Measurements from ENCODE around the gene PRODH2. TPM values are rescaled to one million over a fixed set of nuclear protein-coding genes. Genes with fewer than 3 reads are reported as not detected.

PRODH2 gene
- total and polyA plus RNA-seq, 2 donors (not counting 3 experiments of a cell fraction or from before 2014, with no cell fraction given): not detected

GRCh38 chr19:35793381-35794165 lies 19.1 kb downstream of the PRODH2 start:
- ChIA-PET CTCF (interaction anchor here (0.6 kb wide), 1 partner anchor 17 kb away, joined by 3 read pairs; no protein-coding TSS in a partner anchor), POLR2A (interaction anchor here (0.6 kb wide), 1 partner anchor 136 kb away, joined by 6 read pairs; no protein-coding TSS in a partner anchor)
- no peaks in the 10 kb centered on the region for H3K36me3 ChIP-seq (ENCODE audit: control insufficient read depth in 2 of 2, extremely low read depth in 1 of 2, insufficient read depth in 2 of 2, low read length in 2 of 2)
- no peak overlapping the region for H3K4me3 ChIP-seq (replicated peaks in 1 of 3; ENCODE audit: insufficient read depth in 1 of 3, low read depth in 1 of 3, low read length in 3 of 3)
- peaks cover 11 to 22% of the 10 kb centered on the region in 2 experiments for H3K27me3 ChIP-seq (ENCODE audit: control insufficient read depth in 2 of 2, insufficient read depth in 2 of 2, low read length in 2 of 2)
- no peak for TF ChIP-seq GATA2 (IDR thresholded peaks at IDR 0.05; ENCODE audit: insufficient read depth, insufficient read length, low read depth, low read length)
- BruUV-seq (replicated peaks): no TSS peak
- H3K9ac ChIP-seq (replicated peaks; ENCODE audit: extremely low read depth, insufficient read depth, low read length): no peak overlapping the region
- H3K79me2 ChIP-seq (ENCODE audit: control insufficient read depth, insufficient read depth, low read length): no peaks in the 10 kb centered on the region
- dilution Hi-C loops (cut with MboI; ENCODE audit: extremely low pct_ligation_motif_present, low sequenced_read_pairs) (no loop called here), intact Hi-C loops (cut with micrococcal nuclease) (no loop called here)
- no peaks in the 10 kb centered on the region for H3K9me1 ChIP-seq (replicated peaks; ENCODE audit: control insufficient read depth, extremely low read depth, insufficient read depth, low read length)
- H3K27ac ChIP-seq (ENCODE audit: insufficient read depth, low read depth, low read length): no peak overlapping the region
- H3K4me1 ChIP-seq (ENCODE audit: control insufficient read depth, extremely low read depth, insufficient read depth, low read length): no peaks in the 10 kb centered on the region
- no peaks in the 10 kb centered on the region for H4K20me1 ChIP-seq (replicated peaks; ENCODE audit: control insufficient read depth, extremely low read depth, insufficient read depth, low read length)
- H3K4me2 ChIP-seq (ENCODE audit: insufficient read depth, low read length): no peak overlapping the region
- H3K9me3 ChIP-seq (replicated peaks; ENCODE audit: control insufficient read depth, insufficient read depth, low read length): no peaks in the 10 kb centered on the region
- DNase-seq (ENCODE audit: low read depth, low spot score) (no peak), FAIRE-seq (no peak)
- no peak overlapping the region for H2AFZ ChIP-seq (ENCODE audit: low read depth, low read length)

GRCh38 chr19:35792888-35793287 lies 19.8 kb downstream of the PRODH2 start:
- no peaks in the 10 kb centered on the region for H3K9me1 ChIP-seq (replicated peaks; ENCODE audit: control insufficient read depth, extremely low read depth, insufficient read depth, low read length)
- no TSS peak for BruUV-seq (replicated peaks)
- TF ChIP-seq MYC (IDR thresholded peaks at IDR 0.05; ENCODE audit: low read depth, low read length): no peak
- no peak for TF ChIP-seq JUN (IDR thresholded peaks at IDR 0.05; ENCODE audit: borderline replicate concordance, insufficient read depth, insufficient read length, low read depth)
- no peak for TF ChIP-seq MAX (IDR thresholded peaks at IDR 0.05; ENCODE audit: insufficient read depth, insufficient read length)
- TF ChIP-seq POLR2A (IDR thresholded peaks at IDR 0.05; ENCODE audit: low read depth, low read length): no peak
- TF ChIP-seq GATA2 (IDR thresholded peaks at IDR 0.05; ENCODE audit: insufficient read depth, insufficient read length, low read depth, low read length): no peak
- TF ChIP-seq CTCF (IDR thresholded peaks at IDR 0.05; ENCODE audit: extremely low read depth in 1 of 2, insufficient read depth in 1 of 2, low read depth in 1 of 2, low read length in 2 of 2): no peak
- TF ChIP-seq FOS (IDR thresholded peaks at IDR 0.05; ENCODE audit: borderline replicate concordance, insufficient read depth, low read length): no peak
- no peak for TF ChIP-seq EZH2 (IDR thresholded peaks at IDR 0.05; ENCODE audit: borderline replicate concordance, low read depth, low read length, severe bottlenecking)
- no peak for TF ChIP-seq POLR2AphosphoS5 (IDR thresholded peaks at IDR 0.05; ENCODE audit: insufficient read depth, low read depth, low read length)
- no peak overlapping the region for H3K4me3 ChIP-seq (replicated peaks in 1 of 3; ENCODE audit: insufficient read depth in 1 of 3, low read depth in 1 of 3, low read length in 3 of 3)
- H3K4me1 ChIP-seq (ENCODE audit: control insufficient read depth, extremely low read depth, insufficient read depth, low read length): no peaks in the 10 kb centered on the region
- H3K36me3 ChIP-seq (ENCODE audit: control insufficient read depth in 2 of 2, extremely low read depth in 1 of 2, insufficient read depth in 2 of 2, low read length in 2 of 2): no peaks in the 10 kb centered on the region
- peaks cover 11 to 20% of the 10 kb centered on the region in 2 experiments for H3K27me3 ChIP-seq (ENCODE audit: control insufficient read depth in 2 of 2, insufficient read depth in 2 of 2, low read length in 2 of 2)
- ChIA-PET CTCF (no interaction called here), POLR2A (no interaction called here)
- no peak overlapping the region for H3K27ac ChIP-seq (ENCODE audit: insufficient read depth, low read depth, low read length)
- H3K9me3 ChIP-seq (replicated peaks; ENCODE audit: control insufficient read depth, insufficient read depth, low read length): no peaks in the 10 kb centered on the region
- intact Hi-C loops (cut with micrococcal nuclease): no loop called here
- no peaks in the 10 kb centered on the region for H3K79me2 ChIP-seq (ENCODE audit: control insufficient read depth, insufficient read depth, low read length)
- H3K4me2 ChIP-seq (ENCODE audit: insufficient read depth, low read length): no peak overlapping the region
- no peak overlapping the region for H2AFZ ChIP-seq (ENCODE audit: low read depth, low read length)
- FAIRE-seq (no peak), DNase-seq (ENCODE audit: low read depth, low spot score) (no peak)
- H3K9ac ChIP-seq (replicated peaks; ENCODE audit: extremely low read depth, insufficient read depth, low read length): no peak overlapping the region
- dilution Hi-C loops (cut with MboI; ENCODE audit: extremely low pct_ligation_motif_present, low sequenced_read_pairs): no loop called here
- no peaks in the 10 kb centered on the region for H4K20me1 ChIP-seq (replicated peaks; ENCODE audit: control insufficient read depth, extremely low read depth, insufficient read depth, low read length)

All from endothelial cell of umbilical vein (primary cell).